ENCODE results near the gene P2RY11.

P2RY11 gene

DNA sequence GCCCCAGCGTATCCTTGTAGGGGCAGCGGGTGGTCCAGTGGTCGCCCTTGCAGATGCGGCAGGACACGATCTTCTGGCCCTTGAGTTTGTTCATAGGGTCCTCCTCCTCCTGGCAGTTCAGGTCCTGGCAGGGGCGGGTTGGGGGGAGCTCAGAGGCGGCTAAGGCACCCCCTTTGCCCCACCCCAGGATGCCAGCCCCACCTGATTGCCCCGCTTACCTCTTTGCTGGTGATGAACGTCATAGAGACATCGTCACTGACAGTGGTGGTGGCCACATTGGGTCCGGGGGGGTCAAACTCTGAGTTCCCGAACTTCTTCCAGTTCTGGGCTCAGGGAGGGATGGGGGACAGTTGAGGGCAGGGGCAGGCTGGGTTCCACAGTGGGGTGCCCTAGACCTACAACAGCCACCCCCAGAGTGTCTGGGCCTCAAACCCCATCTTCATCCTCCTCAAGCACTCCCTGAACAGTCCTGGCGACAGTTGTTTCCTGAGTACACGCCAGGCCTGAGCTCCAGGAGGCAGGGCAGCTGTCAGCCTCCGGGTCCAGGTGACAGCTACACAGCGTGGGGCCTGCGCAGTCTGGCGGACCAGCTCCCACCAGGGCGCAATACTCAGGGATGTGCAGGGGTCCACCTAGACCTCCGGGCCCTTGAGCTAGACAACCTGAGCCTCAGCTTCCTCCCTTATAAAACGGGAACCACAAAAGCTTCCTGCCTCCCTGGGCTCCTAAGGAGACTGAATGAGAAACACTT is 5.5 kb downstream of the P2RY11 start:
- Histone ChIP-seq H3K36me3 (replicated peaks) (peaks cover 44% of the 10 kb centered on the region), H3K27ac (no peak overlapping the region), H3K27me3 (replicated peaks) (no peaks in the 10 kb centered on the region), H3K4me3 (ENCODE audit: low read depth, low read length) (no peak overlapping the region)
- TF ChIP-seq, protein P1, sequence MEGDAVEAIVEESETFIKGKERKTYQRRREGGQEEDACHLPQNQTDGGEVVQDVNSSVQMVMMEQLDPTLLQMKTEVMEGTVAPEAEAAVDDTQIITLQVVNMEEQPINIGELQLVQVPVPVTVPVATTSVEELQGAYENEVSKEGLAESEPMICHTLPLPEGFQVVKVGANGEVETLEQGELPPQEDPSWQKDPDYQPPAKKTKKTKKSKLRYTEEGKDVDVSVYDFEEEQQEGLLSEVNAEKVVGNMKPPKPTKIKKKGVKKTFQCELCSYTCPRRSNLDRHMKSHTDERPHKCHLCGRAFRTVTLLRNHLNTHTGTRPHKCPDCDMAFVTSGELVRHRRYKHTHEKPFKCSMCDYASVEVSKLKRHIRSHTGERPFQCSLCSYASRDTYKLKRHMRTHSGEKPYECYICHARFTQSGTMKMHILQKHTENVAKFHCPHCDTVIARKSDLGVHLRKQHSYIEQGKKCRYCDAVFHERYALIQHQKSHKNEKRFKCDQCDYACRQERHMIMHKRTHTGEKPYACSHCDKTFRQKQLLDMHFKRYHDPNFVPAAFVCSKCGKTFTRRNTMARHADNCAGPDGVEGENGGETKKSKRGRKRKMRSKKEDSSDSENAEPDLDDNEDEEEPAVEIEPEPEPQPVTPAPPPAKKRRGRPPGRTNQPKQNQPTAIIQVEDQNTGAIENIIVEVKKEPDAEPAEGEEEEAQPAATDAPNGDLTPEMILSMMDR (IDR thresholded peaks at IDR 0.05; ENCODE audit: low read depth, low read length, missing control alignments) = no peak
- no peak for DNase-seq
- in situ Hi-C loops (cut with HindIII; ENCODE audit: low pct_ligation_motif_present, low sequenced_read_pairs) = no loop called here

DNA sequence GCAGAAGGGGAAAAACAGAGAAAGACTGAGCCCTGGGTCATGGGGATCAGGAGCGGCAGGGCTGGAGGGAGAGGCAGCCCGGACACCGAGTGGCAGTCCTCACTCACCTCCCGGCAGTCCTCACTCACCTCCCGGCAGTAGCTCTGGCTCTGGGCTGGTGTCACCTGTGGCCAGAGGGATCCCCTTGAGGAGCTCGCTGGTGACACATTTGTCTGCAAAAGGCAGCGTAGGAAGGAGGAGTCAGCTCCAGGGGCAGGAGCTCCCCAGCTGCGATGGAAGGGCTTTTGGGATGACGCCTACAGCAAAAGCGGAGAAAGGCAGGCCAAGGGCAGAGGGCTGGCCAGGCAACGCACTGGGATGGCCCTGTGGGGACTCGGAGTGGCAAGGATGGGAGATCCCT is 7.5 kb downstream of the P2RY11 start:
- peak overlapping the region; percentile 82 for H3K27ac ChIP-seq
- no peaks in the 10 kb centered on the region for H3K27me3 ChIP-seq (replicated peaks)
- peak overlapping the region; percentile 95 for H3K4me3 ChIP-seq (ENCODE audit: low read depth, low read length)
- H3K36me3 ChIP-seq (replicated peaks) = peaks cover 40% of the 10 kb centered on the region
- TF ChIP-seq, protein P1 (IDR thresholded peaks at IDR 0.05; ENCODE audit: low read depth, low read length, missing control alignments) = no peak
- in situ Hi-C loops (cut with HindIII; ENCODE audit: low pct_ligation_motif_present, low sequenced_read_pairs) = no loop called here
- DNase-seq = no peak

DNA sequence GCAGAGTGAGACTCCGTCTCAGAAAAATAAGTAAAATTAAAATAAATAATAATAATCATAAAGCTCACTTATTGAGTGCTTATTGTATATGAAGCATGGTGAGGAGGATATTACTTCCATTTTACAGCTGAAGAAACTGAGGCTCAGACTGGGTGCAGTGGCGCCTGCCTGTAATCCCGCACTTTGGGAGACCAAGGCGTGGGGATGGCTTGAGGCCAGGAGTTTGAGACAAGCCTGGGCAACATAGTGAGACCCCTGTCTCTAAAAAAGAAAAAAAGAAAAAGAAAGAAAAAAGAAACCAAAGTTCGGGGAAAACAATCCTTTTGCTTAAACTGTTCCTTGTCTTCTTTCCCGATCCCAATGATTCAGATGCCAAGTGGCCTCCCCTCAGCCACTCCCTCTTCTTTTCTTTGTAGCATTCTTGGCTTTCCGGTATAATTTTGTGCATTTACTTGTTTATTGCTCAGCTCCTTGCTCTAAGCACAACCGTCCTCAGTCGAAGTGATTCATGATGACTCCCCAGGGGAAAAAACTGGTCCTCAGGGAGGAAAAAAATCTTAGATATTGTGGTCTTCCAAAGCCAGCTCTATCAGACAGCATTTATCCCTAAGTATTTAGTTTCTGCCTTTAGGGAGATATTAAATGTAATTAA is 9.2 kb downstream of the P2RY11 start:
- Histone ChIP-seq H3K36me3 (replicated peaks) (peaks cover 25% of the 10 kb centered on the region), H3K27me3 (replicated peaks) (no peaks in the 10 kb centered on the region), H3K4me3 (ENCODE audit: low read depth, low read length) (no peak overlapping the region), H3K27ac (peak overlapping the region; percentile 10)
- peak; percentile 74 for DNase-seq
- TF ChIP-seq, protein P1 (IDR thresholded peaks at IDR 0.05; ENCODE audit: low read depth, low read length, missing control alignments) = no peak
- in situ Hi-C loops (cut with HindIII; ENCODE audit: low pct_ligation_motif_present, low sequenced_read_pairs) = no loop called here

DNA sequence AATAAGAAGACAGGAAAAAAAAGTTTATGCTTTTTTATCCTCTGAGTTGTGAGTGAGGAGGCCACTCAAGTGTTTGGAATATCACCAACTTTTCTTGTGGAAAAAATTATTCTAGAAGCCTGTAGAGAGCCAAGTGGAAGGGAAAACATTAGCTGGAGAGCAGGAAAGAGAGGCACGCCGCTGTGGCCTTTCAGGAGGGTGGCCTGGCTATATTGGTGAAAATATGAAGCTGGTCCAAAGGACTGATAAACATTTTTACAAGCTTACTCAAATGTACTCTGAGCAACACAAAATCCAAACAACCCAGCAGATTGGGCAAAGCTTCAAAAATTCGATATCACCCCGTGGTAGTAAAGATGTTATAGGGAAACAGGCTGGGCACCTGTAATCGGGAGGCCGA is 10.6 kb downstream of the P2RY11 start:
- Histone ChIP-seq H3K27ac (no peak overlapping the region), H3K27me3 (replicated peaks) (no peaks in the 10 kb centered on the region), H3K36me3 (replicated peaks) (peaks cover 11% of the 10 kb centered on the region), H3K4me3 (ENCODE audit: low read depth, low read length) (no peak overlapping the region)
- TF ChIP-seq, protein P1 (IDR thresholded peaks at IDR 0.05; ENCODE audit: low read depth, low read length, missing control alignments) = no peak
- in situ Hi-C loops (cut with HindIII; ENCODE audit: low pct_ligation_motif_present, low sequenced_read_pairs) = no loop called here
- no peak for DNase-seq

DNA sequence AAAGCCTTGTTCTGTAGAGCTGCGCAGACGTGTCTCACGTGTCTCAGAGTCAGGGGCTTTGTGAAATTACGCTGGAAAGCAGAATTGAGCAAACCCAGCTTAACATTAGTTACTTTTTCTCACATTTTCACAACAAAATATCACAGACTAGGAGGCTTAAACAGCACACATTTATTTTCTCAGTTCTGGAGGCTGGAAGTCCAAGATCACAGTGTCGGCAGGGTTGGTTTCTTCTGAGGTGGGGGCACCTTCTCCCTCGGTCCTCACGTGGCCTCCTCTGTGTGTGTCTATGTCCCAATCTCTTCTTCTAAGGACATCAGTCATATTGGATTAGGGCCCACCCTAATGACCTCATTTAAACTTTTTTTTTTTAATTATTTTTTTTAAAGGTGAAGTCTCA is 12.9 kb downstream of the P2RY11 start:
- in situ Hi-C loops (cut with HindIII; ENCODE audit: low pct_ligation_motif_present, low sequenced_read_pairs) = no loop called here
- DNase-seq = no peak
- Histone ChIP-seq H3K27ac (no peak overlapping the region), H3K27me3 (replicated peaks) (no peaks in the 10 kb centered on the region), H3K36me3 (replicated peaks) (peaks cover 3% of the 10 kb centered on the region), H3K4me3 (ENCODE audit: low read depth, low read length) (no peak overlapping the region)
- TF ChIP-seq, protein P1 (IDR thresholded peaks at IDR 0.05; ENCODE audit: low read depth, low read length, missing control alignments) = no peak

Data from brain microvascular endothelial cell (primary cell).